Panc1 (cell line): ENCODE data around the gene PTK7. TPM values are rescaled to one million over a fixed set of nuclear protein-coding genes. Genes with fewer than 3 reads are reported as not detected.
A peak's percentile ranks its signal among the peaks of the same experiment; 100 is the strongest.

Source experiments
- ATAC-seq: fragments of 200-7000 bp; cut with Tn5 transposase; 2 replicates; pipeline ENCODE4 v1.9.1; 2020; ENCODE audit warnings: mild to moderate bottlenecking, moderate library complexity
- BruUV-seq: library from RNA; stranded (reverse); fragments of 400-500 nt; replicated peaks from 2 replicates; lab custom pipeline; 2021; lab: Mats Ljungman, UMichigan
- CTCF ChIA-PET: fragments of 300-600 bp; sonication (Branson Sonifier 250); formaldehyde crosslinking; loops from one replicate; lab custom pipeline; 2022; ENCODE audit warnings: antibody characterized with exemption; lab: Charles Lee
- POLR2A ChIA-PET: fragments of 300-600 bp; sonication (Branson Sonifier 250); formaldehyde crosslinking; loops from one replicate; lab custom pipeline; 2022; ENCODE audit warnings: antibody characterized with exemption; lab: Charles Lee
- DNase-seq: peaks from one replicate; pipeline ENCODE4 v3.0.0-alpha.2; 2010; ENCODE audit warnings: low read depth, low spot score
- H3K27ac ChIP-seq: 2 replicates; pipeline ENCODE4 v1.5.1; 2011; ENCODE audit warnings: mild to moderate bottlenecking, low read length, inconsistent platforms
- H3K27me3 ChIP-seq: fragments of 200-500 bp; sonication (Bioruptor generic); 2 replicates; pipeline ENCODE4 v1.6.0; 2014; ENCODE audit warnings: low read length, inconsistent platforms; ENCODE audit not compliant: control insufficient read depth, insufficient read depth
- H3K36me3 ChIP-seq: fragments of 200-500 bp; sonication (Bioruptor generic); 2 replicates; pipeline ENCODE4 v1.5.1; 2014; ENCODE audit warnings: inconsistent platforms, mild to moderate bottlenecking, low read length, moderate library complexity; ENCODE audit not compliant: control insufficient read depth, insufficient read depth
- H3K4me1 ChIP-seq: 2 replicates; pipeline ENCODE4 v1.5.1; 2011; ENCODE audit warnings: inconsistent platforms, mild to moderate bottlenecking, low read length, moderate library complexity; ENCODE audit not compliant: control insufficient read depth, insufficient read depth
- H3K4me3 ChIP-seq, 2 experiments: 2 replicates each; pipeline ENCODE4 v1.5.1; 2011 to 2012; ENCODE audit warnings: low read depth in 2 of 2, low read length in 2 of 2, mild to moderate bottlenecking in 2 of 2, inconsistent platforms in 1 of 2, moderate library complexity in 1 of 2
- H3K9me3 ChIP-seq: fragments of 200-500 bp; sonication (Bioruptor generic); 2 replicates; pipeline ENCODE4 v1.5.1; 2014; ENCODE audit warnings: low read depth, mild to moderate bottlenecking, inconsistent platforms, low read length, moderate library complexity; ENCODE audit not compliant: control insufficient read depth, insufficient read depth
- CTCF ChIP-seq: fragments of 450-650 bp; IDR thresholded peaks from 2 replicates; pipeline ENCODE4 v1.5.1; 2017; ENCODE audit warnings: mild to moderate bottlenecking
- POLR2AphosphoS5 ChIP-seq: IDR thresholded peaks from 2 replicates; pipeline ENCODE4 v1.6.1; 2012; ENCODE audit warnings: mild to moderate bottlenecking, low read depth, low read length, moderate library complexity
- REST ChIP-seq, 2 experiments: IDR thresholded peaks; 2 replicates each; pipeline ENCODE4 v1.6.1; 2011 to 2012; ENCODE audit warnings: low read depth in 2 of 2, control low read depth in 1 of 2, low read length in 1 of 2, mild to moderate bottlenecking in 1 of 2, moderate library complexity in 1 of 2; ENCODE audit not compliant: insufficient read depth in 1 of 2
- SIN3A ChIP-seq: IDR thresholded peaks from 2 replicates; pipeline ENCODE4 v1.6.1; 2012; ENCODE audit warnings: low read depth, mild to moderate bottlenecking, low read length, moderate library complexity, borderline replicate concordance; ENCODE audit not compliant: insufficient read depth
- TCF7L2 ChIP-seq: IDR thresholded peaks from 2 replicates; pipeline ENCODE4 v1.6.1; 2011; ENCODE audit warnings: mild to moderate bottlenecking, low read depth, low read length, inconsistent platforms
- in situ Hi-C: cut with HindIII; loops from 2 replicates; pipeline ENCODE4 v1.10.0; 2016; ENCODE audit warnings: low sequenced_read_pairs, low pct_unique_long_range_greater_than_20kb
- intact Hi-C: fragments of 100-400 bp; cut with micrococcal nuclease; formaldehyde crosslinking; loops from one replicate; pipeline ENCODE4 v1.10.0; 2022; ENCODE audit not compliant: unreplicated experiment
- total RNA-seq: library from RNA; stranded (reverse); gene quantifications from one replicate; pipeline ENCODE4 v1.2.1, GENCODE V29; 2021; ENCODE audit not compliant: unreplicated experiment

Gene PTK7
- total RNA-seq, 1 experiment from 2014 or later: 240 TPM

- no peak for TF ChIP-seq SIN3A
- TF ChIP-seq CTCF: no peak
- no peak for TF ChIP-seq TCF7L2
- no peak for TF ChIP-seq POLR2AphosphoS5
- no peak for TF ChIP-seq REST (IDR thresholded peaks at IDR 0.05; ENCODE audit: insufficient read depth in 1 of 2, low read depth in 2 of 2, low read length in 1 of 2)
- Histone ChIP-seq H3K4me3 (peak overlapping the region; percentile 67 to 73), H3K27ac (peak overlapping the region; percentile 84), H3K4me1 (peaks cover 17% of the 10 kb centered on the region), H3K27me3 (no peaks in the 10 kb centered on the region), H3K36me3 (no peaks in the 10 kb centered on the region; the same call in 1 of the 2 replicates), H3K9me3 (no peaks in the 10 kb centered on the region)
- no TSS peak for BruUV-seq
- ChIA-PET CTCF (no interaction called here), POLR2A (no interaction called here)
- no peak for ATAC-seq
- DNase-seq: no peak
- in situ Hi-C loops: no loop called here
- intact Hi-C loops: no loop called here
Measured at GRCh38 chr6:43052225-43052841, 23.8 kb upstream of the PTK7 start.

GRCh38 chr6:43052842-43053544, 23.1 kb upstream of the PTK7 start:
- Histone ChIP-seq H3K27ac (peak overlapping the region; percentile 84), H3K9me3 (no peaks in the 10 kb centered on the region), H3K27me3 (no peaks in the 10 kb centered on the region), H3K4me1 (peaks cover 18% of the 10 kb centered on the region), H3K36me3 (no peaks in the 10 kb centered on the region; the same call in 1 of the 2 replicates), H3K4me3 (peak overlapping the region; percentile 67 to 73)
- DNase-seq: no peak
- BruUV-seq: no TSS peak
- TF ChIP-seq REST (IDR thresholded peaks at IDR 0.05; ENCODE audit: insufficient read depth in 1 of 2, low read depth in 2 of 2, low read length in 1 of 2) (no peak), CTCF (no peak), POLR2AphosphoS5 (no peak), SIN3A (no peak), TCF7L2 (no peak)
- in situ Hi-C loops (no loop called here), intact Hi-C loops (no loop called here)
- POLR2A ChIA-PET: interaction anchor here (0.5 kb wide), 1 partner anchor 20 kb away, joined by 5 read pairs; no protein-coding TSS in a partner anchor
- ATAC-seq: peak; percentile 55
- CTCF ChIA-PET: no interaction called here
